Lung (tissue), 12 donors: ENCODE results near the gene PLA2G4E. TPM values are rescaled to one million over a fixed set of nuclear protein-coding genes. Genes with fewer than 3 reads are reported as not detected.

Source experiments
- ATAC-seq: fragments of 200-7000 bp; cut with Tn5 transposase; one replicate; pipeline ENCODE4 v1.9.1; 2020; ENCODE audit warnings: moderate number of reproducible peaks; ENCODE audit not compliant: insufficient read depth, low FRiP score
- DNase-seq, 3 donors: peaks; one replicate each; pipeline ENCODE4 v3.0.0-alpha.2; 2013 to 2017
- H3K27ac ChIP-seq, 2 donors: one replicate each; pipeline ENCODE4 v1.5.1; 2013; ENCODE audit warnings: mild to moderate bottlenecking in 2 of 2, moderate library complexity in 2 of 2, control low read depth in 1 of 2, inconsistent platforms in 1 of 2, low read depth in 1 of 2, low read length in 1 of 2
- H3K27me3 ChIP-seq, 3 donors: one replicate each; pipeline ENCODE4 v1.5.1; 2013; ENCODE audit warnings: low read length in 2 of 3; ENCODE audit not compliant: control insufficient read depth in 3 of 3, insufficient read depth in 3 of 3
- H3K36me3 ChIP-seq, 4 donors: one replicate each; pipeline ENCODE4 v1.5.1; 2013; ENCODE audit warnings: low read length in 4 of 4, mild to moderate bottlenecking in 1 of 4, moderate library complexity in 1 of 4; ENCODE audit not compliant: control insufficient read depth in 4 of 4, insufficient read depth in 4 of 4
- H3K4me1 ChIP-seq, 5 donors: one replicate each; pipeline ENCODE4 v1.5.1; 2013; ENCODE audit warnings: low read length in 5 of 5, mild to moderate bottlenecking in 2 of 5, moderate library complexity in 1 of 5; ENCODE audit not compliant: control insufficient read depth in 5 of 5, insufficient read depth in 5 of 5
- H3K4me3 ChIP-seq: one replicate; pipeline ENCODE4 v1.5.1; 2013; ENCODE audit warnings: mild to moderate bottlenecking, control low read depth, moderate library complexity
- H3K9ac ChIP-seq, 2 donors: one replicate each; pipeline ENCODE4 v1.5.1; 2013; ENCODE audit warnings: low read length in 2 of 2, control low read depth in 1 of 2; ENCODE audit not compliant: insufficient read depth in 1 of 2
- H3K9me3 ChIP-seq, 4 donors: one replicate each; pipeline ENCODE4 v1.5.1; 2013; ENCODE audit warnings: low read length in 3 of 4, mild to moderate bottlenecking in 1 of 4, moderate library complexity in 1 of 4; ENCODE audit not compliant: control insufficient read depth in 4 of 4, insufficient read depth in 3 of 4
- CTCF ChIP-seq: IDR thresholded peaks from 2 replicates; pipeline ENCODE4 v1.5.1; 2012; ENCODE audit warnings: mild to moderate bottlenecking; ENCODE audit errors: control extremely low read depth, extremely low read depth
- WGBS, 2 donors: extraction: QIAGEN DNeasy Blood & Tissue Kit; methylation state at CpG; one replicate each; pipeline ENCODE4 v1.1.7; 2013; 5-methylcytosine and 5-hydroxymethylcytosine counted together
- polyA plus RNA-seq, 2 donors: library from polyadenylated mRNA; stranded (reverse); fragments of 200-250 nt; gene quantifications; one replicate each; pipeline ENCODE4 v1.2.1, GENCODE V29; 2013
- total RNA-seq, 2 donors: library from RNA; depleted of rRNA in 1 of 2; stranded (reverse); fragments of >200 nt in 1 of 2; gene quantifications; one replicate each; pipeline ENCODE4 v1.2.1, GENCODE V29; 2014 to 2021
- donor health status: control.
- donor health status: control.
- donor health status: Bipolar disorder and iron deficiency.
- donor health status: healthy.
- donor health status: DM: yes; HTN: yes; CAD: no.

PLA2G4E gene
- total and polyA plus RNA-seq, 4 donors: 0.38 to 1.7 (median 1.7) TPM; not detected in 1

GRCh38 chr15:41955100-41955499 lies 65.7 kb downstream of the PLA2G4E start:
- Histone ChIP-seq H3K9ac (no peak overlapping the region), H3K9me3 (no peaks in the 10 kb centered on the region), H3K36me3 (peaks cover 0 to 16% (median 4%) of the 10 kb centered on the region in 4 donors), H3K27ac (peak overlapping the region in 1 of 2 donors; percentile 55), H3K27me3 (no peaks in the 10 kb centered on the region), H3K4me3 (no peak overlapping the region), H3K4me1 (peaks cover 8 to 39% (median 15%) of the 10 kb centered on the region in 5 donors)
- DNase-seq (no peak), ATAC-seq (no peak)
- 87 to 93% methylated on average over 7 of the region's 7 CpGs for WGBS, 2 donors
- TF ChIP-seq CTCF: no peak

- H3K4me1 ChIP-seq: peaks cover 9 to 44% (median 19%) of the 10 kb centered on the region in 5 donors
- 80 to 88% methylated on average over 6 of the region's 6 CpGs for WGBS, 2 donors
These were observed 66.8 kb downstream of the PLA2G4E start for GRCh38 chr15:41954036-41954435.

GRCh38 chr15:41952013-41952563 lies 68.8 kb downstream of the PLA2G4E start:
- H3K4me1 ChIP-seq: peaks cover 6 to 39% (median 12%) of the 10 kb centered on the region in 5 donors
- H3K27ac ChIP-seq: peak overlapping the region in 1 of 2 donors; percentile 39
- H3K36me3 ChIP-seq: peaks cover 0 to 18% (median 4%) of the 10 kb centered on the region in 4 donors
- H3K9ac ChIP-seq: no peak overlapping the region
- no peaks in the 10 kb centered on the region for H3K27me3 ChIP-seq
- peak; percentile 47 for ATAC-seq
- H3K9me3 ChIP-seq: no peaks in the 10 kb centered on the region
- DNase-seq: no peak
- WGBS, 2 donors: 82 to 89% methylated on average over 12 of the region's 12 CpGs
- H3K4me3 ChIP-seq: no peak overlapping the region
- TF ChIP-seq CTCF: no peak

More at GRCh38 chr15:41954036-41954435, 66.8 kb downstream of the PLA2G4E start:
- TF ChIP-seq CTCF: no peak
- no peak for DNase-seq
- no peak for ATAC-seq
- Histone ChIP-seq H3K9me3 (no peaks in the 10 kb centered on the region), H3K9ac (no peak overlapping the region), H3K36me3 (peaks cover 0 to 18% (median 4%) of the 10 kb centered on the region in 4 donors), H3K4me3 (no peak overlapping the region), H3K27ac (no peak overlapping the region), H3K27me3 (no peaks in the 10 kb centered on the region)

GRCh38 chr15:41951571-41951970 lies 69.3 kb downstream of the PLA2G4E start:
- no peak for DNase-seq

More at GRCh38 chr15:41951571-41951970, 69.3 kb downstream of the PLA2G4E start:
- H3K4me3 ChIP-seq: no peak overlapping the region
- peaks cover 0 to 18% (median 4%) of the 10 kb centered on the region in 4 donors for H3K36me3 ChIP-seq
- TF ChIP-seq CTCF: no peak
- WGBS, 2 donors: 49 to 75% methylated on average over 2 of the region's 2 CpGs
- no peaks in the 10 kb centered on the region for H3K27me3 ChIP-seq
- peaks cover 0 to 3% (median 0%) of the 10 kb centered on the region in 4 donors for H3K9me3 ChIP-seq
- peak overlapping the region in 1 of 2 donors; percentile 48 for H3K27ac ChIP-seq
- H3K4me1 ChIP-seq: peaks cover 6 to 36% (median 13%) of the 10 kb centered on the region in 5 donors
- H3K9ac ChIP-seq: no peak overlapping the region
- no peak for ATAC-seq
